ENCODE results near the gene JKAMP.
"Not testable (repeated sequence)": the region's sequence is repeated elsewhere in the genome, so short reads cannot be mapped to it uniquely, and the experiment has no call there.

Gene JKAMP, protein sequence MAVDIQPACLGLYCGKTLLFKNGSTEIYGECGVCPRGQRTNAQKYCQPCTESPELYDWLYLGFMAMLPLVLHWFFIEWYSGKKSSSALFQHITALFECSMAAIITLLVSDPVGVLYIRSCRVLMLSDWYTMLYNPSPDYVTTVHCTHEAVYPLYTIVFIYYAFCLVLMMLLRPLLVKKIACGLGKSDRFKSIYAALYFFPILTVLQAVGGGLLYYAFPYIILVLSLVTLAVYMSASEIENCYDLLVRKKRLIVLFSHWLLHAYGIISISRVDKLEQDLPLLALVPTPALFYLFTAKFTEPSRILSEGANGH

GRCh38 chr14:59483819-59484638 is at the start of gene JKAMP, which contains the start of gene L3HYPDH:
Gene JKAMP, plus strand, starts transcription at chr14:59484517. Its CDS starts 73 bp downstream, at chr14:59484590.
Gene L3HYPDH, minus strand, starts transcription at chr14:59484408. Its CDS starts 92 bp downstream, at chr14:59484316.
- DNase-seq: peak; percentile 94

GRCh38 chr14:59435101-59435500 is 49.2 kb upstream of the JKAMP start:
- no peak for DNase-seq

GRCh38 chr14:59435987-59436386 is 48.3 kb upstream of the JKAMP start:
- no peak for DNase-seq

- DNase-seq: no peak
Measured at GRCh38 chr14:59438195-59438647, 46.1 kb upstream of the JKAMP start.

DNA sequence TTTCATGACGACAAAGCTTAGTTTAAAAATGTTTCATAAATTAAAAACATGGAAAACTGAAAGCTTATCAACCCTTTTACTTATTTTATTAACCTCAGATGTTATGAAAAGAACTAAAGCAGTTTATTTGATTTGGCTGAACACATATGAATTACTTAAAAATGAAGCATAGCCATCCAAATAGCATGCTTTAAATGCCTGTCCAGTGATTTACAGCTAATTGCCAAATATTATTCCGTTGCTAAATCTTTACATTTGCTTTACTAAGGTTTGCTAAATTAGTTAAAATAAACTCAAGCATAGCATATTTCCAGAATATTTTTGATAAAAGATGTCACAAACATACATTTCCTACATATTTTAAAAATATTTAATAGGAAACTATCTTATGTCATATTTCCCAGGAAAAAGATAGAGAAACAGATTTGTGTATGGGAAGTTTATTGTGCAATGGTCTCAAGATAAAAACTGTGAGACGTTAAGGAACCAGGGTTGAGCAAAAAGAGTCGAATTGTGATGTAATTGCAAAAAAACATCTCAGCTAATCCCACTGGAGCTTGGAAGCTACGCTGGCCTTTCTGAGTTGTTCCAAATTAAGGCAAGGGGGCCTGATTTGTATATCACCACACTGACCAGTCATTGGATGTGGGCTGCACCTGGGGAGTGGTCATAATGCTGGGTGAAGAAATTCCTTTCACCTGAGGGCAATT is 44.9 kb upstream of the JKAMP start:
- no peak for DNase-seq

- DNase-seq: not testable (repeated sequence)
Measured at GRCh38 chr14:59448673-59449072, 35.6 kb upstream of the JKAMP start.

- DNase-seq: no peak
Measured at GRCh38 chr14:59450716-59451115, 33.6 kb upstream of the JKAMP start.

- DNase-seq: no peak
Measured at GRCh38 chr14:59451849-59452248, 32.5 kb upstream of the JKAMP start.

DNA sequence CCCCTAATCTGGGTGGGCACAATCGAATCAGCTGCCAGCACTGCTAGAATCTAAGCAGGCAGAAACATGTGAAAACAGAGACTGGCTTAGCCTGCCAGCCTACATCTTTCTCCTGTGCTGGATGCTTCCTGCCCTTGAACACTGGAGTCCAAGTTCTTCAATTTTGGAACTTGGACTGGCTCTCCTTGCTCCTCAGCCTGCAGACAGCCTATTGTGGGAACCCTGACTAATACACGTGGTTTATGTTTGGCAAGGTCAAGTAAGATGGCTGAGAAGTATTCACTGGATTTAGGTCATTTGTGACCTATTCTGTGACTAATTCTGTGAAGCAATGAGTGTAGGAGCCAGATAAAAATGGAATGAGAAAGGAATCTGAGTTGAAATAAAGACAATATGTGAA is 30.2 kb upstream of the JKAMP start:
- DNase-seq: no peak

- DNase-seq: no peak
Measured at GRCh38 chr14:59455411-59455810, 28.9 kb upstream of the JKAMP start.

GRCh38 chr14:59458486-59458885 is 25.8 kb upstream of the JKAMP start:
- DNase-seq: no peak

GRCh38 chr14:59460378-59460777 is 23.9 kb upstream of the JKAMP start:
- DNase-seq: no peak

GRCh38 chr14:59461891-59462290 is 22.4 kb upstream of the JKAMP start:
- DNase-seq: no peak

DNA sequence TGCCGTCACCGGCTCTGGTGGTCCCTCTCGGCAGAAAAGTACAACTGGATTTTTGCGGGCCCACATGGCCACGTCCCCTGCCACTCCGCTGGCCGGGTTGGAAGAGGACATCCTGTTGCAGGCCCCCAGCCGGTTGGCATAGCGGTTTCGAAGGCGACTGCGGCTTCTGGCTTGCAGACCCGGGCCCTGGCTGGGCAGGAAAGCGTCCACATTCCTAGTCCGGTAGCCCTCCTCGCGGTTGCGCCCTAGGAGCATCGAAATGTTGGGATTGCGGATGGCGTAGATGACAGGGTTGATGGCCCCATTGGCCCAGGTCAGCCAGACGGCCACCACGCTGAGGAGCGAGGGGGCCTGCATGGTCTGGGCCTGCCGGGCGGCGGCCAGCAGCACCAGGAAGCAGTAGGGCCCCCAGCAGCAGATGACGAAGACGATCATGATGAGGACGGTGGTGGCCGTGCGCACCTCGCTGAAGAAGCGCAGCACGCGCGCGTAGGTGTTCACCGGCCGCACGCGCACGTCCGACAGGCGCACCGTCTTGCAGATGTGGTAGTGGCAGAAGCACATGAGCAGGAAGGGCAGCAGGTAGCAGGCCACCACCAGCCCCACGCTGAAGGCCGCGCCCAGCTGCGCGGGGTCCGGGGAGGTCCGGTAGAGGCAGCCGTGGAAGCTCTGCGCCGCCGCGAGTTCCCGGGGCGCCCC is 20.4 kb upstream of the JKAMP start:
- DNase-seq: no peak

DNA sequence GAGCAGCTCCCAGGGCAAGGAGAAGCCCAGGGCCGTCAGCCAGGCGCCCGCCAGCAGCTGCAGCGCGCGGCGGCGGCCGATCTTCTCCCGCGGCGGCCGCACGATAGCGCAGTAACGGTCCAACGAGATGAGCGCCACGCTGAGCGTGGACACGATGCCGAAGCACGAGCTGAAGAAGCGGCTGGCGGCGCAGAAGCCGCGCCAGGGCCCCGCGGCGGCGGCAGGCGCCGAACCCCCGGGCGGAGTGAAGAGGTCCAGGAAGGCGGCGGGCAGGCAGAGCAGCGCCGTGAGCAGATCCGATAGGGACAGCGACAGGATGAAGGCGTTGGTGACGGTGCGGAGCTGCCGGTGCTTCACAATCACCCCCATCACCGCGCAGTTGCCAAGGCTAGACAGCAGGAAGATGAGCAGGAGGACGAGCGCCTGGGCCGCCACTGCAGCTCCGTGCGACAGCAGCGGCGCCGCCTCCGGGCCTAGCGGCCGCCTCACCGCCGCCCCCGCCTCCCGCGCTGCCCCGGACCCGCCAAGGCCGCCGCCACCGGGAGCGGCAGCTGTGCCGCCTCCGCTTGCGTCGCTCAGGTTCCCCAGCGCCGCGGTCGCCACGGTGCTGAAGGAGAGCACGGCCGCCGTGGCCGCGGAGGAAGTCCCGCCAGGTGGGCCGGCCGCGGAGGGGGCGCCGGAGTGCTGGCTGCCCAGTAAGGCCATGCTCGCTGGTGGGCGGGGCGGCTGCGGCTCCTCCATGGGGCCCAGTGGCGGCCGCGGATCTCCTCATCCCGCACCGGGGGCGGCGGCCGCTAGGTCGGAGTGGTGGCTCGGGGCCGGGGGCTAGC is 19.6 kb upstream of the JKAMP start:
- DNase-seq: peak; percentile 62

GRCh38 chr14:59465316-59466135 is 18.8 kb upstream of the JKAMP start, which contains the start of gene GPR135:
Gene GPR135, minus strand, starts transcription at chr14:59465380. Its CDS starts 154 bp downstream, at chr14:59465226.
- no peak for DNase-seq

GRCh38 chr14:59474172-59474571 is 10.1 kb upstream of the JKAMP start:
- DNase-seq: no peak

DNA sequence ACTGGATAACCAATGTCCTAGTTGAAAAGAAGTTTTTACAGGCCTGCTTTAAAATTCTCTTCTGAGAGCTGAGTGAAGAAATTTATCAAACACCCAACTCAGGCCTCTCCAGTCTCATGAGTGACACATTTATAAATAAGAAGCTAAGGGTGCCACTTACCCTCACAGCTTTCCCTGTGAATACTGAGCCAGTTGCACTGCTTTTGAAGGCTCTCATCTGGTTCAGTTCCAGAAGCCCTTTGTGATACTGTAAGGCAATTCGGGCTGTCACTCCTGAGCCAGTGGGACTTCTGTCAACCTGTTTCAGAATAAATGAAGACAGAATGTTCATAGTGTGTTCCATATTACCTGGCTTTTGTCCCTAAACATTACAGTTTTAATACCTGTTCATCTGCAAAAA is 8.6 kb upstream of the JKAMP start:
- no peak for DNase-seq

DNA sequence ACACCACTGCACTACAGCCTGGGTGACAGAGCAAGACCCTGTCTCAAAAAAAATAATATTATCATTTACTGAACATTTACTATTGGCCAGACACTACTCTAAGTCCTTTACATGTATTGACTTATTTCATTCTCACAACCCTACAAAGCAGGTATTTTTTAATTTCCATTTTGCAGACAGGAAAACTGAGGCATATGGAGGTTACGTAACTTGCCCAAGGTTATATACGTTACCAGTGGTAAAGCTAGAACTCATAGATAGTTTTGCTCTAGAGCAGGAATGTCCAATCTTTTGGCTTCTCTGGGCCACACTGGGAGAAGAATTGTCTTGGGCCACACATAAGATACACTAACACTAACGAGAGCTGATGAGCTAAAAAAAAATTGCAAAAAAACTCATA is 5.8 kb upstream of the JKAMP start:
- no peak for DNase-seq

DNA sequence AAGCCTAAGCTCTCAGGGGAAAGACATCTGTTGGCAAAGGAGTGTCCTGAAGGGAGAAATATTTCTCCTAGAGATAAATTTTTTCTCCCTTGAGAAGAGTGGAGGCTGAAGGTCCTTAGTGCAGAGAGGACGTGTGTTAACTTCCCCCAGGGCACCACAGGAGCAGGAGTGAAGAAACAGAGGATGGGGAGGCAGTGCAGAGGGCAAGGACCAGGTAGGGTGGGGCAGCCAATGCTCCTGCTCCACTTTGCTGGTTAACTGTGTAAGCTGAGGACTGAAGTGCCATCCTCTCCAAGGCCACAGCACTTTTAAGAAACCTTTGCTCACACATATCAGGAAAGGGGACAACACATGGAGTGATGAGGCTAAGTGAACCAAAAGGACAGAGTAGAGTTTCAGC is 4.2 kb upstream of the JKAMP start:
- DNase-seq: no peak

DNA sequence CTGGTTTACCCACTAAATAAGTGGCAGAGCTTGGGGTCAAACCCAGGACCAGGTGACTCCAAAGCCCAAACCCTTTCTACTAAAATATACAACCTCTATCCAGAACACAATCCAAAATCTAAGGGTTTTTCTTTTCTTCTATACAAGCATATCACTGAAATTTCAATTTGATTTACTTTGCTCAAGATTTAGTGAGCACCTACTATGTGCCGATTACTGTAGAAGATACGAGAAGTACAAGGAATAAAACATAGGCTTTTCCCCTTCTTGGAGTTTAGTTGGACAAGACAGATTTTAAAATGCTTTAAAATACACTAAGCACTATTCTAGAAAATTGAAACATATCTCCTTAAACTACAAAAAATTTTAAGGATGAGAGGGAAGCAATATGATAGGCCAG is 2.9 kb upstream of the JKAMP start:
- DNase-seq: no peak
